Upper lobe of right lung (tissue), 1 donor: Measurements from ENCODE around the gene CMKLR1. TPM values are rescaled to one million over a fixed set of nuclear protein-coding genes. Genes with fewer than 3 reads are reported as not detected.

Experiments used
- ATAC-seq: fragments of 200-7000 bp; cut with Tn5 transposase; one replicate; pipeline ENCODE4 v1.9.1; 2020; ENCODE audit warnings: mild to moderate bottlenecking, moderate library complexity
- DNase-seq: peaks from one replicate; pipeline ENCODE4 v3.0.0-alpha.2; 2020
- H3K27ac ChIP-seq: fragments of 200-600 bp; one replicate; pipeline ENCODE4 v1.8.0; 2022
- H3K27me3 ChIP-seq: fragments of 200-600 bp; one replicate; pipeline ENCODE4 v1.8.0; 2022; ENCODE audit warnings: mild to moderate bottlenecking
- H3K36me3 ChIP-seq: fragments of 200-600 bp; one replicate; pipeline ENCODE4 v1.8.0; 2022
- H3K4me1 ChIP-seq: fragments of 200-600 bp; one replicate; pipeline ENCODE4 v1.8.0; 2022
- H3K4me3 ChIP-seq: fragments of 200-600 bp; one replicate; pipeline ENCODE4 v1.8.0; 2022; ENCODE audit warnings: mild to moderate bottlenecking
- H3K9me3 ChIP-seq: fragments of 200-600 bp; one replicate; pipeline ENCODE4 v1.8.0; 2022
- intact Hi-C: fragments of 100-400 bp; cut with DNase I; formaldehyde crosslinking; loops from one replicate; pipeline ENCODE4 v1.11.0; 2022
- total RNA-seq: library from RNA; stranded (reverse); fragmentation: NEBNext Ultra II Directional; extraction: Animal tissue kit (Norgen Biotek cat#: 25700); gene quantifications from one replicate; pipeline ENCODE4 v1.2.1, GENCODE V29; 2021
- TF ChIP-seq, protein P1 (sequence below): fragments of 200-600 bp; IDR thresholded peaks from one replicate; pipeline ENCODE4 v1.8.0; 2022; ENCODE audit warnings: antibody characterized with exemption
- donor health status: DM: no; HTN: yes; CAD: no; lungs with severe emphysema.

CMKLR1 gene
- total RNA-seq, 1 donor from 2014 or later: 29.1 TPM

DNA sequence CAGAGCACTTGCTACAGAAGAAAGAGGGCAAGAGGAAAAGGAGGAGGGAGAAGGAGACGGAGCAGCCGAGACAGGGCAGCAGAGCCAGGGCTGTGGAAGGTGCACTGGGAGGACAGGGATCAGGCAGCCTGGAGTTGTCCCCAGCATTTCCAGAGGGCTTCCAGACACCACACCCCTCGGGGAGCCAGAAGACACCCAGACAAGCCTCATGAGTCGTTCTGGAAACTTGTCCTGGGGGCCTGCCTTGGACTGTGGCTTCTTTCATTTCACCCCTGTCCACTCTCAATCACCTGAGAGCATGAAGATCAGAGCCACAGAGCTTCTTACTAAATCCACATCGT is 14.1 kb downstream of the CMKLR1 start:
- no peak for ATAC-seq
- DNase-seq: no peak
- Histone ChIP-seq H3K27ac (no peak overlapping the region), H3K9me3 (no peaks in the 10 kb centered on the region), H3K27me3 (no peaks in the 10 kb centered on the region), H3K4me1 (peaks cover 34% of the 10 kb centered on the region), H3K36me3 (peaks cover 8% of the 10 kb centered on the region), H3K4me3 (no peak overlapping the region)
- intact Hi-C loops: no loop called here
- TF ChIP-seq, protein P1, sequence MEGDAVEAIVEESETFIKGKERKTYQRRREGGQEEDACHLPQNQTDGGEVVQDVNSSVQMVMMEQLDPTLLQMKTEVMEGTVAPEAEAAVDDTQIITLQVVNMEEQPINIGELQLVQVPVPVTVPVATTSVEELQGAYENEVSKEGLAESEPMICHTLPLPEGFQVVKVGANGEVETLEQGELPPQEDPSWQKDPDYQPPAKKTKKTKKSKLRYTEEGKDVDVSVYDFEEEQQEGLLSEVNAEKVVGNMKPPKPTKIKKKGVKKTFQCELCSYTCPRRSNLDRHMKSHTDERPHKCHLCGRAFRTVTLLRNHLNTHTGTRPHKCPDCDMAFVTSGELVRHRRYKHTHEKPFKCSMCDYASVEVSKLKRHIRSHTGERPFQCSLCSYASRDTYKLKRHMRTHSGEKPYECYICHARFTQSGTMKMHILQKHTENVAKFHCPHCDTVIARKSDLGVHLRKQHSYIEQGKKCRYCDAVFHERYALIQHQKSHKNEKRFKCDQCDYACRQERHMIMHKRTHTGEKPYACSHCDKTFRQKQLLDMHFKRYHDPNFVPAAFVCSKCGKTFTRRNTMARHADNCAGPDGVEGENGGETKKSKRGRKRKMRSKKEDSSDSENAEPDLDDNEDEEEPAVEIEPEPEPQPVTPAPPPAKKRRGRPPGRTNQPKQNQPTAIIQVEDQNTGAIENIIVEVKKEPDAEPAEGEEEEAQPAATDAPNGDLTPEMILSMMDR: no peak

DNA sequence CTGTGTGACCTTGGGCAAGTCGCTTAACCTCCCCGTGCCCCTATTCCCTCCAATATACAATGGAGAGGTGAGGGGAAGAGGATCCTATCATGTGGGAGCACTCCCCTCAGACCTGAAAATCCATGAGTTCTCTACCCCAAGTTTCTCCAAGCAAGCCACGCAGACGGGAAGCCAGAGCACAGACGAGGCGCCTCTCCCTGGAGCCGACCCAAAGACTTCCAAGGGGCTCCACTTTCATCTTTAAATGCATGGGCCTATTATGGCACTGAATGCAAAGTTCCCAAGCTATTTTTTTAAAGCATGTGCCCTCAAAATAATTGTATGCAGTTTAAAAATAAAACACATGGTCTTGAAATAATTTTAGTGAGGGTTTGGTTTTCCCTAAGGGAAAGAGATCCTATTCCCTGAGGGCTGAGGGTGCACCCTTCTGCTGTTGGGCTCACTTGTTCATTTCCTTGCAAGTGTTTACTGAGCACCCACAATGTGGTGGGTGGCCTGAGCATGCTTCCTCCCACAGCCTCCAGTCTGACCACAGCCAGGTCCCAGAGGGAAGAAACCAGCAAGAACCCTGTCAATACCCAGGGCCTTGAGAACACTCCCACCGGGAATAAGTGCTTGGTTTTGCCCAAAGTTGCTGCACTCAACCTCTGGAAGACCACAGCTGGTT is 14.6 kb downstream of the CMKLR1 start:
- intact Hi-C loops: no loop called here
- no peaks in the 10 kb centered on the region for H3K9me3 ChIP-seq
- H3K4me1 ChIP-seq: peaks cover 34% of the 10 kb centered on the region
- H3K36me3 ChIP-seq: peaks cover 8% of the 10 kb centered on the region
- H3K27me3 ChIP-seq: no peaks in the 10 kb centered on the region
- TF ChIP-seq, protein P1: no peak
- DNase-seq: no peak
- H3K27ac ChIP-seq: no peak overlapping the region
- ATAC-seq: peak; percentile 47
- H3K4me3 ChIP-seq: no peak overlapping the region

DNA sequence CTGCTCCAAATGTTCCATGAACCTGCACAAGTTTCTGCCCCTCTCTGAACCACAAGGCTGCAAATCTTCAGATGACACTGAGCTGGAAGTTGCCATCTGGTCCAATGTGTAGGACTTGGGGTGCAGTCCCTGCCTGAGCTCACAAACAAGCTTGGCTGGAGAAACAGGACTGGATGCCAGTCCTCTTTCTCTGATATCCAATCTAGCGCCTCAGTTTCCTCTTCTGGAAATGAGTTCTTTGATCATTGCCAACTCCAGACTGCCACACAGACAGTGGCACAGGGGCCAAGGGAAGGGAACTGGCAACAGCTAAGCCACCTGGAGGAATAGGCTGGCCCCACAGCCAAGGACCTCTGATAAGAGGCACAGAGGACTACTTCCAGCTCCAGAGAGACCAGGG is 15.5 kb downstream of the CMKLR1 start:
- Histone ChIP-seq H3K4me3 (no peak overlapping the region), H3K9me3 (no peaks in the 10 kb centered on the region), H3K27ac (no peak overlapping the region), H3K36me3 (peaks cover under 1% of the 10 kb centered on the region), H3K4me1 (peaks cover 31% of the 10 kb centered on the region), H3K27me3 (no peaks in the 10 kb centered on the region)
- TF ChIP-seq, protein P1: no peak
- intact Hi-C loops: no loop called here
- DNase-seq (no peak), ATAC-seq (no peak)

DNA sequence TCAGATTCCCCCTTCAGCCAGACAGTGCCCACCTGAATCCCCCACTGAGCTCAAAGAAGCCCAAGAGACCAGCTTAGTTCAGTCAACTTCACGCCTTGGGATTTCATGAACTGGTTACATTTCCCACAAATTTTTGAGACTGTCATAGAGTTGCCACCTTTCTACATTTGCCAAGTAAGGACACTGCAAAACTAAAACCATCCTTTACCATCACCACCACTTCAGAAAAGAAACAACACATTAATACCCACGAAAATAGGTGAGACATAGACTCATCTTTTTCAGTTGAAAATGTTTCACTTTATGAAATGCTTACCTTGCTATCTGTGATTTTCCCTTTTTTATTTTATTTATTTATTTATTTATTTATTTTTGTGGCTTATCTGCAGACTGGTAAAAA is 16.1 kb downstream of the CMKLR1 start:
- no peaks in the 10 kb centered on the region for H3K9me3 ChIP-seq
- intact Hi-C loops: no loop called here
- H3K4me1 ChIP-seq: peaks cover 26% of the 10 kb centered on the region
- TF ChIP-seq, protein P1: no peak
- H3K4me3 ChIP-seq: no peak overlapping the region
- ATAC-seq (no peak), DNase-seq (no peak)
- no peaks in the 10 kb centered on the region for H3K27me3 ChIP-seq
- H3K36me3 ChIP-seq: no peaks in the 10 kb centered on the region
- no peak overlapping the region for H3K27ac ChIP-seq

DNA sequence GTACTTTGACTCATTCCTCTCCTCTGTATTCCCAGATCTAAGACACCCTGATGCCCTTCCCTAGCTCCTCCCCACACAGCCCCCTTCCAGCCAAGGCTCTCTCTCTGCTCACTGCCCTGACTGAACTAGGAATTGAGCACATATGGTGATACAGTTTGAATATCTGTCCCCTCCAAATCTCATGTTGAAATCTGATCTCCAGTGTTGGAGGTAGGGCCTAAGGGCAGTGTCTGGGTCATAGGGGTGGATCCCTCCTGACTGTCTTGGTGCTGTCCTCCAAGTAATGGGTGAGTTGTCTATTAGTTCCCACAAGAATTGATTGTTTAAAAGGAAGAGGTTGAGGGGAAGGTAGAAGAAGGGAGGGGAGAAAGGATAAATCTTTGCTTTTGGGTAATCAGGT is 17.4 kb downstream of the CMKLR1 start:
- no peak overlapping the region for H3K27ac ChIP-seq
- H3K36me3 ChIP-seq: no peaks in the 10 kb centered on the region
- DNase-seq: no peak
- no peaks in the 10 kb centered on the region for H3K27me3 ChIP-seq
- intact Hi-C loops: no loop called here
- H3K4me3 ChIP-seq: no peak overlapping the region
- H3K4me1 ChIP-seq: peaks cover 22% of the 10 kb centered on the region
- H3K9me3 ChIP-seq: no peaks in the 10 kb centered on the region
- TF ChIP-seq, protein P1: no peak
- no peak for ATAC-seq
